Measurements from ENCODE around the gene SERINC1.

SERINC1 gene

DNA sequence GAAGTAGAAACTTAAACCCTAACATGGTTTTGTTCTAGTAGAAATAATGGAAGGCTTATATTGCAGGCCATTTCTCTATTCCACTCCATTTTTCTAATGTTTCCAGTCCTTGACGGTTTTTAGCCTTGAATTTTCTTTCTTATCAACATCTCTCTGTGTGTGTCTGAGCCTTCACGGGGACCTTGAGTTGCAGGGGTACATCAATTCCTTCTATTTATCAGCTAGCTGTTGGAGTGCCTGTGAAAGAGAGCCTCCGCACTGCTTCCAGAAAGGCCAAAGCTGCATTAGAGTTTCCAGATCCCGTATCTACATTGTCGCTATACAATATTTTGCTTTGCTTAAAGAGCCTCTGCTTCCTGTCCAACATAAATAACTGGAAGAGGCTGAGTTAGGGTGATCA lies 77.6 kb downstream of the SERINC1 start:
- no peak for TF ChIP-seq CTCF (IDR thresholded peaks at IDR 0.05; ENCODE audit: control extremely low read depth, extremely low read depth, low read depth, missing control alignments)
- POLR2A ChIA-PET, result no interaction called here
- DNase-seq (ENCODE audit: extremely low spot score), result no peak
- CTCF ChIA-PET, result interaction anchor here (1.3 kb wide), 2 partner anchors 12 to 98 kb away, joined by 4 to 7 read pairs; no protein-coding TSS in a partner anchor

GRCh38 chr6:122393351-122393896 lies 78.2 kb downstream of the SERINC1 start:
- TF ChIP-seq CTCF (IDR thresholded peaks at IDR 0.05; ENCODE audit: control extremely low read depth, extremely low read depth, low read depth, missing control alignments), result no peak
- POLR2A ChIA-PET, result no interaction called here
- CTCF ChIA-PET, result no interaction called here
- no peak for DNase-seq (ENCODE audit: extremely low spot score)
